ENCODE measurements around the gene TLK2.

DNA sequence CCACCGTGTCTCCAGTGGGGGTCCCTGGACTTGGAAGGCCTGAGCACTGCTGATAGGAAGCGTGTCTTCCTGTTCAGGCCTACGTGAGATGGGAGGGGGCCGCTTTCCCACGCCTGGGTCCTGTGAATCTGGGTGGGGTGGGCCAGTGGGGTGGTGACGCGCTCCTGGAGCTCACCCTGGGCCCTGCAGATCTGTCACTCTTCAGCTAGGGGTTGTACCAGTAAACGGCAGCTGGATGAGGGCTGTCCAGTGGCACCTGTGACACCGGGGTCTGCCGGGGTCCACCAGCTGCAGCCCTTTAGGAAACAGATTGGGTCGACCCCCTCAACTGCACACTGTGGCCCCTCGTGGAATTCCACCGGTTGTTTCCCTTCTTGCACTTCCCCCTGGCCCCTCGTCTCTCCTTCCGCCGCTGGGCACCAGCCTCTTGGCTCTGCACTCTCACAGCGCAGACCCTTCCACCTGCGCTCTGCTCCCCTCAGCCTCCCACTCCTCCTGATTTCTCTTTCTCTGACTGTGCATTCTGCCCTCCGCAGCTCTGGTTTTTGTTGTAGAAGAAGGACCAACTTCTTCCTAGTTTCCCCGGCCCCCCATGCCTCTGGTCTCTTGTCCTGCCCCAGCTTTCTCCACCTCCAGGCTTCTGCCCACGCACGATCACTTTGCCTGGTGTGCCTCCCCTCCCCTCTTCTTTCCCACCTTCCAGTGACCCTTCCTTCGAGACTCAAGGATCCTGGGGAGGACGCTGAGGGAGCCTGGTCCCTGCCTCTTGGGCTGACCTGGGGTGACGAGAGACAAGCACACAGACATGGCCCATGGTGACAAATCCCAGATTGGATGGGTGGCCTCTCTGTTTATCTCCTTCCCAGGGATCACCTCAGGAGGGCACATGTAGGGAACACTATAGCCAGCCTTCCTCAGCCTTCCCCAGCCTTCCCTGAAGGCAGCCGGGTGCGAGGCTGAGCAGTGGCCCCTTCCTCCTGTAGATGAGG, 153.6 kb downstream of the TLK2 start:
- TF ChIP-seq, protein P1, sequence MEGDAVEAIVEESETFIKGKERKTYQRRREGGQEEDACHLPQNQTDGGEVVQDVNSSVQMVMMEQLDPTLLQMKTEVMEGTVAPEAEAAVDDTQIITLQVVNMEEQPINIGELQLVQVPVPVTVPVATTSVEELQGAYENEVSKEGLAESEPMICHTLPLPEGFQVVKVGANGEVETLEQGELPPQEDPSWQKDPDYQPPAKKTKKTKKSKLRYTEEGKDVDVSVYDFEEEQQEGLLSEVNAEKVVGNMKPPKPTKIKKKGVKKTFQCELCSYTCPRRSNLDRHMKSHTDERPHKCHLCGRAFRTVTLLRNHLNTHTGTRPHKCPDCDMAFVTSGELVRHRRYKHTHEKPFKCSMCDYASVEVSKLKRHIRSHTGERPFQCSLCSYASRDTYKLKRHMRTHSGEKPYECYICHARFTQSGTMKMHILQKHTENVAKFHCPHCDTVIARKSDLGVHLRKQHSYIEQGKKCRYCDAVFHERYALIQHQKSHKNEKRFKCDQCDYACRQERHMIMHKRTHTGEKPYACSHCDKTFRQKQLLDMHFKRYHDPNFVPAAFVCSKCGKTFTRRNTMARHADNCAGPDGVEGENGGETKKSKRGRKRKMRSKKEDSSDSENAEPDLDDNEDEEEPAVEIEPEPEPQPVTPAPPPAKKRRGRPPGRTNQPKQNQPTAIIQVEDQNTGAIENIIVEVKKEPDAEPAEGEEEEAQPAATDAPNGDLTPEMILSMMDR (IDR thresholded peaks at IDR 0.05; ENCODE audit: low read depth, low read length): no peak
- TF ChIP-seq EZH2phosphoT487 (IDR thresholded peaks at IDR 0.05; ENCODE audit: low read depth): no peak
